Ammon's horn (tissue), 1 donor: Measurements from ENCODE around the gene LBX1.
A peak's percentile ranks its signal among the peaks of the same experiment; 100 is the strongest.

Experiments used
- DNase-seq: peaks from one replicate; pipeline ENCODE4 v3.0.0-alpha.2; 2016; ENCODE audit warnings: low spot score

Gene LBX1

GRCh38 chr10:101229266-101230182, at the start of gene LBX1:
TSS of gene LBX1 (minus strand) at chr10:101229463. CDS start at chr10:101228815, 648 bp downstream.
- DNase-seq: no peak

- no peak for DNase-seq
These were observed 44.5 kb upstream of the LBX1 start for GRCh38 chr10:101273741-101274140.

- DNase-seq: no peak
These were observed 44.1 kb upstream of the LBX1 start for GRCh38 chr10:101273330-101273729.

- DNase-seq: peak; percentile 72
These were observed 43.1 kb upstream of the LBX1 start for GRCh38 chr10:101272229-101272868.

- no peak for DNase-seq
These were observed 41.5 kb upstream of the LBX1 start for GRCh38 chr10:101270763-101271162.

- DNase-seq: no peak
These were observed 38.5 kb upstream of the LBX1 start for GRCh38 chr10:101267776-101268175.

- no peak for DNase-seq
These were observed 38.0 kb upstream of the LBX1 start for GRCh38 chr10:101267290-101267680.

- DNase-seq: no peak
These were observed 37.4 kb upstream of the LBX1 start for GRCh38 chr10:101266381-101267289.

GRCh38 chr10:101263150-101263752, 34.0 kb upstream of the LBX1 start:
- no peak for DNase-seq

GRCh38 chr10:101262147-101262546, 32.9 kb upstream of the LBX1 start:
- no peak for DNase-seq

GRCh38 chr10:101261702-101262101, 32.4 kb upstream of the LBX1 start:
- DNase-seq: no peak

GRCh38 chr10:101260764-101261481, 31.7 kb upstream of the LBX1 start:
- DNase-seq: no peak

- DNase-seq: no peak
These were observed 29.1 kb upstream of the LBX1 start for GRCh38 chr10:101258179-101258885.

- no peak for DNase-seq
These were observed 28.2 kb upstream of the LBX1 start for GRCh38 chr10:101257491-101257890.

- no peak for DNase-seq
These were observed 27.8 kb upstream of the LBX1 start for GRCh38 chr10:101257084-101257483.

GRCh38 chr10:101256387-101256786, 27.1 kb upstream of the LBX1 start:
- DNase-seq: no peak

GRCh38 chr10:101250136-101250535, 20.9 kb upstream of the LBX1 start:
- no peak for DNase-seq

GRCh38 chr10:101249171-101249581, 19.9 kb upstream of the LBX1 start:
- no peak for DNase-seq

GRCh38 chr10:101246639-101247038, 17.4 kb upstream of the LBX1 start:
- DNase-seq: no peak

GRCh38 chr10:101244321-101245050, 15.2 kb upstream of the LBX1 start:
- DNase-seq: no peak
